Lung (tissue), 12 donors: ENCODE results near the gene ITGA1. TPM values are rescaled to one million over a fixed set of nuclear protein-coding genes. Genes with fewer than 3 reads are reported as not detected.

Experiments used
- ATAC-seq: fragments of 200-7000 bp; cut with Tn5 transposase; one replicate; pipeline ENCODE4 v1.9.1; 2020; ENCODE audit warnings: moderate number of reproducible peaks; ENCODE audit not compliant: insufficient read depth, low FRiP score
- DNase-seq, 3 donors: peaks; one replicate each; pipeline ENCODE4 v3.0.0-alpha.2; 2013 to 2017
- H3K27ac ChIP-seq, 2 donors: one replicate each; pipeline ENCODE4 v1.5.1; 2013; ENCODE audit warnings: mild to moderate bottlenecking in 2 of 2, moderate library complexity in 2 of 2, control low read depth in 1 of 2, inconsistent platforms in 1 of 2, low read depth in 1 of 2, low read length in 1 of 2
- H3K27me3 ChIP-seq, 3 donors: one replicate each; pipeline ENCODE4 v1.5.1; 2013; ENCODE audit warnings: low read length in 2 of 3; ENCODE audit not compliant: control insufficient read depth in 3 of 3, insufficient read depth in 3 of 3
- H3K36me3 ChIP-seq, 4 donors: one replicate each; pipeline ENCODE4 v1.5.1; 2013; ENCODE audit warnings: low read length in 4 of 4, mild to moderate bottlenecking in 1 of 4, moderate library complexity in 1 of 4; ENCODE audit not compliant: control insufficient read depth in 4 of 4, insufficient read depth in 4 of 4
- H3K4me1 ChIP-seq, 5 donors: one replicate each; pipeline ENCODE4 v1.5.1; 2013; ENCODE audit warnings: low read length in 5 of 5, mild to moderate bottlenecking in 2 of 5, moderate library complexity in 1 of 5; ENCODE audit not compliant: control insufficient read depth in 5 of 5, insufficient read depth in 5 of 5
- H3K4me3 ChIP-seq: one replicate; pipeline ENCODE4 v1.5.1; 2013; ENCODE audit warnings: mild to moderate bottlenecking, control low read depth, moderate library complexity
- H3K9ac ChIP-seq, 2 donors: one replicate each; pipeline ENCODE4 v1.5.1; 2013; ENCODE audit warnings: low read length in 2 of 2, control low read depth in 1 of 2; ENCODE audit not compliant: insufficient read depth in 1 of 2
- H3K9me3 ChIP-seq, 4 donors: one replicate each; pipeline ENCODE4 v1.5.1; 2013; ENCODE audit warnings: low read length in 3 of 4, mild to moderate bottlenecking in 1 of 4, moderate library complexity in 1 of 4; ENCODE audit not compliant: control insufficient read depth in 4 of 4, insufficient read depth in 3 of 4
- CTCF ChIP-seq: IDR thresholded peaks from 2 replicates; pipeline ENCODE4 v1.5.1; 2012; ENCODE audit warnings: mild to moderate bottlenecking; ENCODE audit errors: control extremely low read depth, extremely low read depth
- WGBS, 2 donors: extraction: QIAGEN DNeasy Blood & Tissue Kit; methylation state at CpG; one replicate each; pipeline ENCODE4 v1.1.7; 2013; 5-methylcytosine and 5-hydroxymethylcytosine counted together
- polyA plus RNA-seq, 2 donors: library from polyadenylated mRNA; stranded (reverse); fragments of 200-250 nt; gene quantifications; one replicate each; pipeline ENCODE4 v1.2.1, GENCODE V29; 2013
- total RNA-seq, 2 donors: library from RNA; depleted of rRNA in 1 of 2; stranded (reverse); fragments of >200 nt in 1 of 2; gene quantifications; one replicate each; pipeline ENCODE4 v1.2.1, GENCODE V29; 2014 to 2021
- donor health status: control.
- donor health status: control.
- donor health status: Bipolar disorder and iron deficiency.
- donor health status: healthy.
- donor health status: DM: yes; HTN: yes; CAD: no.

ITGA1 gene
- total and polyA plus RNA-seq, 4 donors, result 8.8 to 119 (median 47.6) TPM

DNA sequence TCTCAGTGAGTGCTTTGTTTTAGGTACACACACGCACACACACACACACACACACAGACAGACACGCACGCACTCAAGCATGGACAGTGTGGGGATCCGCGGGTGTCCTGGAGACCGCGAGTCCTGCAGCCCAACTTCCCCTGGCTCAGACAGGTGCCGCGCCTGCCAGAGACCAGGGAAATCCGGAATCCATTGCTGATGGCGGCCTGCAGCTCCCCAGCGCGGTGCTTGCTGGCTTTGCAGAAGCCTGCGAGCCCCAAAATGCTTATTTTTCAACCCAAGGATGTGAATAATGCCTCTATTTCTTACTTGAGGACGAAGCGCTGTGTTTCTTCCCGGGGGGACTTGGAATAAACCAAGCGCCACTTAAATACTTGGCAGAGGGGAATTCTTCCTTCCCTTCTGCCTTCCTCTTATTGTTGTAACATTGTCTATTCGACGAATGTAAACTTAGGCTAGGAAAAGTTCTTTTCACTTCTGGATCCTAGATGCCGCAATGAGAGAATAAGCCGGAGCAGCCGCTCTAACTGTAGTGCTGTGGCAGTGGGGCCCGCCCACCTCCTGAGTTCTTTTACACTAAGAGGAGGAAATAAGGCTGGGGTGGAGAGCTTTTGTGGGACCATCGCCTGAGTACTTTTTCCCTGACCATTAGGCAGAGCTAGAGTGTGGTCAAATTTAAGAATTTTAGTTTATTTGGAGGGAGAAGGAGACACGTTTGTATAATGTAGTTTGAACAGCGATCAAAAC is 202.2 kb downstream of the ITGA1 start:
- peak overlapping the region in 1 of 2 donors; percentile 85 for H3K27ac ChIP-seq
- H3K36me3 ChIP-seq, result no peaks in the 10 kb centered on the region
- H3K4me3 ChIP-seq, result peak overlapping the region; percentile 88
- peak; percentile 45 to 64 (median 55) for DNase-seq
- H3K9me3 ChIP-seq, result no peaks in the 10 kb centered on the region
- peaks cover 0 to 13% (median 2%) of the 10 kb centered on the region in 5 donors for H3K4me1 ChIP-seq
- peak; percentile 19 for ATAC-seq
- WGBS, 2 donors, result 3 to 4% methylated on average over 27 of the region's 27 CpGs
- TF ChIP-seq CTCF, result no peak
- H3K9ac ChIP-seq, result peak overlapping the region; percentile 31 to 48
- H3K27me3 ChIP-seq, result peaks cover 0 to 15% (median 0%) of the 10 kb centered on the region in 3 donors

- TF ChIP-seq CTCF, result no peak
- WGBS, 2 donors, result 48 to 68% methylated on average over 4 of the region's 4 CpGs
- H3K27ac ChIP-seq, result peak overlapping the region in 1 of 2 donors; percentile 62
- ATAC-seq (no peak), DNase-seq (no peak)
- H3K27me3 ChIP-seq, result peaks cover 0 to 15% (median 0%) of the 10 kb centered on the region in 3 donors
- no peak overlapping the region for H3K4me3 ChIP-seq
- H3K36me3 ChIP-seq, result no peaks in the 10 kb centered on the region
- H3K9me3 ChIP-seq, result no peaks in the 10 kb centered on the region
- peaks cover 0 to 13% (median 2%) of the 10 kb centered on the region in 5 donors for H3K4me1 ChIP-seq
- no peak overlapping the region for H3K9ac ChIP-seq
Measured at GRCh38 chr5:52990528-52990925, 202.8 kb downstream of the ITGA1 start.

DNA sequence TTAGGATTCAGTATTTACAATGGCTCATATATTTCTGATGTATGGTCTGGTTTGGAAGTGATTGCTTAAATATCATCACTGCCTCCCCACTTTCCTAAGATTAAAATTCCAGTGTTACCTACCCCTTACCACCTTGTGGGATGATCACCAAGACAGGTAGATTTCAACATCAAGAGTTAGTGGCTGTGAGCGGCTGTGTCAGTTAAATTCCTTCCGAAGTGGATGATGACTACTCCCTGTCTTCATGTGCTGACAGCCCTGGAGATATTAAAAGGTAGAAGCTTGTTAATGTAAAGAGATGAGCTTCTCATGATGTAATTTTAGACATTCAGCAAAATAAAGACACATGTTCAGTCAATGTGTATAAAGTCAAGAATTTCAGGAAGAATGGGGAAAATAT is 205.7 kb downstream of the ITGA1 start:
- peaks cover 0 to 9% (median 0%) of the 10 kb centered on the region in 3 donors for H3K27me3 ChIP-seq
- no peaks in the 10 kb centered on the region for H3K36me3 ChIP-seq
- DNase-seq (no peak), ATAC-seq (no peak)
- H3K27ac ChIP-seq, result no peak overlapping the region
- WGBS, 2 donors, result 83 to 98% methylated on average over 2 of the region's 2 CpGs
- no peaks in the 10 kb centered on the region for H3K9me3 ChIP-seq
- TF ChIP-seq CTCF, result no peak
- H3K4me1 ChIP-seq, result peaks cover 0 to 13% (median 2%) of the 10 kb centered on the region in 5 donors
- no peak overlapping the region for H3K4me3 ChIP-seq
- H3K9ac ChIP-seq, result no peak overlapping the region
